Bronchial epithelial cell (primary cell): ENCODE data around the gene S1PR2. TPM values are rescaled to one million over a fixed set of nuclear protein-coding genes. Genes with fewer than 3 reads are reported as not detected.

Experiments used
- DNase-seq: peaks from one replicate; pipeline ENCODE4 v3.0.0-alpha.2; 2010; ENCODE audit warnings: low read depth
- FAIRE-seq: peaks from 2 replicates; lab custom pipeline; 2011; peaks lifted over from hg19 to GRCh38; lab: Jason Lieb, UNC
- H3K27me3 ChIP-seq: 2 replicates; pipeline ENCODE4 v1.5.1; 2011; ENCODE audit warnings: low read length; ENCODE audit not compliant: control insufficient read depth, insufficient read depth
- H3K36me3 ChIP-seq: 2 replicates; pipeline ENCODE4 v1.5.1; 2011; ENCODE audit warnings: low read length; ENCODE audit not compliant: control insufficient read depth, insufficient read depth
- H3K4me3 ChIP-seq: 2 replicates; pipeline ENCODE4 v1.5.1; 2011; ENCODE audit warnings: mild to moderate bottlenecking, low read depth, low read length, control low read depth
- CTCF ChIP-seq: IDR thresholded peaks from 2 replicates; pipeline ENCODE4 v1.5.1; 2011; ENCODE audit warnings: mild to moderate bottlenecking, moderate library complexity, low read length, control low read depth, inconsistent platforms; ENCODE audit not compliant: insufficient read depth, severe bottlenecking
- total RNA-seq: library from RNA; depleted of rRNA; stranded (reverse); fragments of >200 nt; gene quantifications from 2 replicates; pipeline ENCODE4 v1.2.1, GENCODE V29; 2014

S1PR2 gene
- total RNA-seq, 1 donor from 2014 or later: 1.3 TPM

DNA sequence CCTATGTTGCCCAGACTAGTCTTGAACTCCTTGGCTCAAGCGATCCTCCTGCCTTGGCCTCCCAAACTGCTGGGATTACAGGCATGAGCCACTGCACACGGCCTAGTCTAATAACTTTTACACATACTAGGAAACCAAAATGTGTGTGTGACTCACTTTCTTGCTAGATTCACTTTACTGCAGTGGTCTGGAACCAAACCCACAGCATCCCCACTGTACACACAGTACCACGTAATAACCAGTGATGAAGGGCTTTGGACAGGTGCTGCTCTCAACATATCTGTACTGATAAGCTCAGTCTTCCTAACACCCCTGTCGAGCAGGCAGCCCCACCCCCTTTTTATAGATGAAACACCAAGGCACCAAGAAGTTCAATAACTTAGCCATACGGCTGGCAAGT is 41.5 kb downstream of the S1PR2 start:
- Histone ChIP-seq H3K4me3 (no peak overlapping the region), H3K27me3 (no peaks in the 10 kb centered on the region), H3K36me3 (no peaks in the 10 kb centered on the region)
- no peak for DNase-seq
- no peak for TF ChIP-seq CTCF
- FAIRE-seq: no peak

DNA sequence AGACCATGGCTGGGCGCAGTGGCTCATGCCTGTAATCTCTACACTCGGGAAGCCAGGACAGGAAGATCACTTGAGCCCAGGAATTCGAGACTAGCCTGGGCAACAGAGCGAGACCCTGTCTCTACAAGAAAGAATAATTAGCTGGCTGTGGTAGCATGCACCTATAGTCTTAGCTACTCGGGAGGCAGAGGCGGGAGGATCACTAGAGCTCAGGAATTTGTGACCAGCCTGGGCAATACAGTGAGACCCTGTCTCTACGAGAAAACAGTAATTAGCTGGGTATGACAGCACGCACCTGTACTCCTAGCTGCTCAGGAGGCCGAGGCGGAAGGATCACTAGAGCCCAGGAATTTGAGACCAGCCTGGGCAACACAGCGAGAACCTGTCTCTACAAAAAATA is 43.8 kb downstream of the S1PR2 start:
- no peak overlapping the region for H3K4me3 ChIP-seq
- FAIRE-seq (no peak), DNase-seq (no peak)
- no peak for TF ChIP-seq CTCF
- no peaks in the 10 kb centered on the region for H3K27me3 ChIP-seq
- H3K36me3 ChIP-seq: no peaks in the 10 kb centered on the region

DNA sequence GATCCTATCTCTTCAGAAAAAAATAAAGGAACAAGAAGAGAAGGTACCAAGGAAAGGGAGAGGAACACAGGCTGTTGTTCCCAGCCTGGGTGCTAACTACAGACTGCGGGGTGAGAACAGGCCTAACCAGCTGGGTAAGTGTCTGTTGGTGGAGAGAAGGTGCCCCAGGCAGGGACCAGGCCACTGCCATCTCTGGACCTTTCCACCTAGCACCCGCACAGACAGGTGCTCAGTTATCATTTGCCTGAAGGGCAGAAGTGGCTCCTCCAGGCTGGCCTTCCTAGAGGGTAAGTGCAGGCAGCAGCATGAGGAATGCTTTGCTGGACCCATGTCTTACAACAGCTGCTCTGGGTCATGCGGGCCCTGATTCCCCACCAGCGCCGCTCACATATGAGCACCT is 46.5 kb downstream of the S1PR2 start:
- DNase-seq: no peak
- TF ChIP-seq CTCF: no peak
- no peak for FAIRE-seq
- H3K4me3 ChIP-seq: no peak overlapping the region
- H3K36me3 ChIP-seq: peaks cover 2% of the 10 kb centered on the region
- H3K27me3 ChIP-seq: no peaks in the 10 kb centered on the region

DNA sequence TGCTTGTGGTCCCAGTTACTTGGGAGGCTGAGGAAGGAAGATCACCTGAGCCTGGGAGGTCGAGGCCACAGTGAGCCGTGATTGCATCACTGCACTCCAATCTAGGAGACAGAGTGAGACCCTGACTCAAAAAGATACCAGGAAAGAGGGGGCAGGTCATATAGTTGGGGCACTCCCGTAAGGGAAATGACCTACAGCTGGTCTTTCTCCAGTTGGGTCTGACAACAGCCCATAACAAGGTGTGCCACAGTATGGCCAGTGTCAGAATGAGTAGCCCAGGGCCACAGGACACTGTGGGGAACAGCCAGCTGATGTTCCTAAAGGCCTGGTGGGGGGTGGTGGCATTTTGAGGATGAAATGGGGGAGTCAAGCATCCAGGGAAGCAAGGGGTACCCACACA is 47.2 kb downstream of the S1PR2 start:
- Histone ChIP-seq H3K27me3 (no peaks in the 10 kb centered on the region), H3K36me3 (peaks cover 2% of the 10 kb centered on the region), H3K4me3 (no peak overlapping the region)
- FAIRE-seq (no peak), DNase-seq (no peak)
- no peak for TF ChIP-seq CTCF

- DNase-seq (no peak), FAIRE-seq (no peak)
- TF ChIP-seq CTCF: no peak
- no peaks in the 10 kb centered on the region for H3K27me3 ChIP-seq
- H3K36me3 ChIP-seq: peaks cover 2% of the 10 kb centered on the region
- H3K4me3 ChIP-seq: no peak overlapping the region
Measured at GRCh38 chr19:10182847-10183246, 48.3 kb downstream of the S1PR2 start.

DNA sequence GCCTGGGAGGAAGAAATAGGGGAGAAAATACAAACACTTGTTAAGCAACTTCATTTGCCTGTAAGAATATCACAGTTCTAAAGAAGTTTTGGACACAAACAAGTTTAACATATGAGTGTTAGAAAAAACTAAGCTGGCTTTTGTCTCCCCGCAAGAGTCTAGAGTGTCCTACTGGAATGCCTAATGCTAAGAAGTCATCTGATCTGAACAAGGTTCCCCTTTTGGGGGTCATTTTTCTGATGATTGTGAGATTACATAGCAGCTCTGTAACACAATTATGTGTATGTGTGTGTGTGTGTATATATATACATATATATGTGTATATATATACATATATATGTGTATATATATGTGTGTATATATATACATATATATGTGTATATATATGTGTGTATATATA is 49.1 kb downstream of the S1PR2 start:
- H3K27me3 ChIP-seq: no peaks in the 10 kb centered on the region
- no peak overlapping the region for H3K4me3 ChIP-seq
- FAIRE-seq (no peak), DNase-seq (no peak)
- H3K36me3 ChIP-seq: peaks cover 3% of the 10 kb centered on the region
- TF ChIP-seq CTCF: no peak
